Vagina (tissue), 2 donors: ENCODE results near the gene TMTC2.

Experiments
- POLR2A ChIP-seq, 2 donors: fragments of 450-650 bp; IDR thresholded peaks; one replicate each; pipeline ENCODE4 v1.6.1; 2017; ENCODE audit warnings: antibody characterized with exemption in 2 of 2, mild to moderate bottlenecking in 2 of 2, moderate library complexity in 2 of 2
- POLR2AphosphoS5 ChIP-seq, 2 donors: sonication (generic); formaldehyde crosslinking; IDR thresholded peaks; one replicate each; pipeline ENCODE4 v1.9.0; 2017; ENCODE audit warnings: antibody characterized with exemption in 2 of 2, mild to moderate bottlenecking in 2 of 2, low read depth in 1 of 2; ENCODE audit not compliant: insufficient read depth in 1 of 2
- TF ChIP-seq, protein P1 (sequence below), 3 experiments: fragments of 450-650 bp in 2 of 3; fragments of 200-600 bp in 1 of 3; sonication (generic) in 1 of 3; IDR thresholded peaks; one replicate each; pipeline ENCODE4 v1.5.1; 2017 to 2019; ENCODE audit warnings: antibody characterized with exemption in 3 of 3, mild to moderate bottlenecking in 2 of 3, moderate library complexity in 2 of 3

- TF ChIP-seq POLR2A (IDR thresholded peaks at IDR 0.05) (no peak), POLR2AphosphoS5 (IDR thresholded peaks at IDR 0.05; ENCODE audit: insufficient read depth in 1 of 2, low read depth in 1 of 2) (no peak)
- TF ChIP-seq, protein P1, sequence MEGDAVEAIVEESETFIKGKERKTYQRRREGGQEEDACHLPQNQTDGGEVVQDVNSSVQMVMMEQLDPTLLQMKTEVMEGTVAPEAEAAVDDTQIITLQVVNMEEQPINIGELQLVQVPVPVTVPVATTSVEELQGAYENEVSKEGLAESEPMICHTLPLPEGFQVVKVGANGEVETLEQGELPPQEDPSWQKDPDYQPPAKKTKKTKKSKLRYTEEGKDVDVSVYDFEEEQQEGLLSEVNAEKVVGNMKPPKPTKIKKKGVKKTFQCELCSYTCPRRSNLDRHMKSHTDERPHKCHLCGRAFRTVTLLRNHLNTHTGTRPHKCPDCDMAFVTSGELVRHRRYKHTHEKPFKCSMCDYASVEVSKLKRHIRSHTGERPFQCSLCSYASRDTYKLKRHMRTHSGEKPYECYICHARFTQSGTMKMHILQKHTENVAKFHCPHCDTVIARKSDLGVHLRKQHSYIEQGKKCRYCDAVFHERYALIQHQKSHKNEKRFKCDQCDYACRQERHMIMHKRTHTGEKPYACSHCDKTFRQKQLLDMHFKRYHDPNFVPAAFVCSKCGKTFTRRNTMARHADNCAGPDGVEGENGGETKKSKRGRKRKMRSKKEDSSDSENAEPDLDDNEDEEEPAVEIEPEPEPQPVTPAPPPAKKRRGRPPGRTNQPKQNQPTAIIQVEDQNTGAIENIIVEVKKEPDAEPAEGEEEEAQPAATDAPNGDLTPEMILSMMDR (IDR thresholded peaks at IDR 0.05): no peak
Measured at GRCh38 chr12:83059107-83059506, 372.4 kb downstream of the TMTC2 start.
